CD4-positive, alpha-beta T cell treated with Interleukin-2 at 100 ng/mL for 4 hours (primary cell): ENCODE measurements around the gene TMEM50B.
"Not testable (repeated sequence)": the region's sequence is repeated elsewhere in the genome, so short reads cannot be mapped to it uniquely, and the experiment has no call there.

Experiments used
- DNase-seq: peaks from one replicate; pipeline ENCODE4 v3.0.0-alpha.2; 2020; ENCODE audit warnings: low spot score

Gene TMEM50B

GRCh38 chr21:33428669-33429068 lies 51.1 kb downstream of the TMEM50B start:
- DNase-seq = no peak

- no peak for DNase-seq
Measured at GRCh38 chr21:33427051-33427450, 52.7 kb downstream of the TMEM50B start.

GRCh38 chr21:33425825-33426224 lies 53.9 kb downstream of the TMEM50B start:
- no peak for DNase-seq

GRCh38 chr21:33424214-33424613 lies 55.6 kb downstream of the TMEM50B start:
- no peak for DNase-seq

- DNase-seq = no peak
Measured at GRCh38 chr21:33421713-33422393, 57.9 kb downstream of the TMEM50B start.

- no peak for DNase-seq
Measured at GRCh38 chr21:33419538-33420123, 60.1 kb downstream of the TMEM50B start.

GRCh38 chr21:33418691-33419090 lies 61.1 kb downstream of the TMEM50B start:
- no peak for DNase-seq

GRCh38 chr21:33414926-33415325 lies 64.8 kb downstream of the TMEM50B start:
- no peak for DNase-seq

GRCh38 chr21:33414068-33414467 lies 65.7 kb downstream of the TMEM50B start:
- no peak for DNase-seq

GRCh38 chr21:33412832-33413519 lies 66.8 kb downstream of the TMEM50B start:
- no peak for DNase-seq

GRCh38 chr21:33412439-33412831 lies 67.3 kb downstream of the TMEM50B start:
- not testable (repeated sequence) for DNase-seq

- DNase-seq = peak; percentile 33
Measured at GRCh38 chr21:33411949-33412430, 67.8 kb downstream of the TMEM50B start.

GRCh38 chr21:33406493-33406892 lies 73.3 kb downstream of the TMEM50B start:
- no peak for DNase-seq

GRCh38 chr21:33403786-33404585 lies 75.8 kb downstream of the TMEM50B start:
- DNase-seq = no peak

GRCh38 chr21:33403128-33403785 lies 76.5 kb downstream of the TMEM50B start, which contains the start of gene IFNGR2:
IFNGR2 (plus strand) TSS chr21:33403413; CDS start chr21:33403544, 131 bp downstream.
- peak; percentile 38 for DNase-seq

GRCh38 chr21:33402001-33402979 lies 77.5 kb downstream of the TMEM50B start:
- DNase-seq = no peak

- no peak for DNase-seq
Measured at GRCh38 chr21:33401630-33401992, 78.2 kb downstream of the TMEM50B start.
